ENCODE results near the gene ABCG1.
A peak's percentile ranks its signal among the peaks of the same experiment; 100 is the strongest.

Gene ABCG1

DNA sequence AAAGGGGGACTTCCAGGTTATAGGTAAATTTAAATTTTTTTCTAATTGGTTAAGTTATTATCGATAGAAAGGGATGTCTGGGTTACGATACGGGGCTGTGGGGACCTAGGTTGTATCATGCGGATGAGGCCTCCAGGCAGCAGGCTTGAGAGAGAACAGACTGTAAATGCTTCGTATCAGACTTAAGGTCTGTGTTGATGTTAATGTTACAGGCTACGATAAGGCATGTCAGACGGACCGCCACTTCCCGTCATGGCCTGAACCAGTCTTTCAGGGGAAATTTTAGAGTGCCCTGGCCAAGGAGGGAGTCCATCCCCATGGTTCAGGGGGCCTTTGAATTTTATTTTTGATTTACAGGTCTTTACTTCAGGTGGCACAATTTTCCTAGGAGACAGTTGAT, 16.7 kb downstream of the ABCG1 start:
- Histone ChIP-seq H3K36me3 (ENCODE audit: insufficient read depth, low read length) (no peaks in the 10 kb centered on the region), H3K79me2 (ENCODE audit: insufficient read depth, low read length) (no peaks in the 10 kb centered on the region), H3K9ac (ENCODE audit: low read length) (peak overlapping the region; percentile 92), H3K4me2 (ENCODE audit: low read length) (peak overlapping the region; percentile 86), H3K27me3 (ENCODE audit: insufficient read depth, low read length) (no peaks in the 10 kb centered on the region), H3K9me2 (ENCODE audit: low read depth, low read length) (no peaks in the 10 kb centered on the region), H3K4me1 (ENCODE audit: insufficient read depth, low read length, severe bottlenecking) (peaks cover 99% of the 10 kb centered on the region), H3K27ac (ENCODE audit: low read depth, low read length, poor library complexity, severe bottlenecking) (peak overlapping the region; percentile 96), H3K9me3 (ENCODE audit: low read length) (no peaks in the 10 kb centered on the region), H3K4me3 (ENCODE audit: low read depth, low read length, poor library complexity, severe bottlenecking) (peak overlapping the region; percentile 62), H3F3A (ENCODE audit: insufficient read depth, low read length) (peaks cover 24% of the 10 kb centered on the region), H4K20me1 (ENCODE audit: insufficient read depth, low read length) (no peaks in the 10 kb centered on the region), H2AFZ (ENCODE audit: low read length) (no peak overlapping the region)
- no peak for TF ChIP-seq EZH2 (IDR thresholded peaks at IDR 0.05; ENCODE audit: borderline replicate concordance, low read length)
- TF ChIP-seq, protein P1, sequence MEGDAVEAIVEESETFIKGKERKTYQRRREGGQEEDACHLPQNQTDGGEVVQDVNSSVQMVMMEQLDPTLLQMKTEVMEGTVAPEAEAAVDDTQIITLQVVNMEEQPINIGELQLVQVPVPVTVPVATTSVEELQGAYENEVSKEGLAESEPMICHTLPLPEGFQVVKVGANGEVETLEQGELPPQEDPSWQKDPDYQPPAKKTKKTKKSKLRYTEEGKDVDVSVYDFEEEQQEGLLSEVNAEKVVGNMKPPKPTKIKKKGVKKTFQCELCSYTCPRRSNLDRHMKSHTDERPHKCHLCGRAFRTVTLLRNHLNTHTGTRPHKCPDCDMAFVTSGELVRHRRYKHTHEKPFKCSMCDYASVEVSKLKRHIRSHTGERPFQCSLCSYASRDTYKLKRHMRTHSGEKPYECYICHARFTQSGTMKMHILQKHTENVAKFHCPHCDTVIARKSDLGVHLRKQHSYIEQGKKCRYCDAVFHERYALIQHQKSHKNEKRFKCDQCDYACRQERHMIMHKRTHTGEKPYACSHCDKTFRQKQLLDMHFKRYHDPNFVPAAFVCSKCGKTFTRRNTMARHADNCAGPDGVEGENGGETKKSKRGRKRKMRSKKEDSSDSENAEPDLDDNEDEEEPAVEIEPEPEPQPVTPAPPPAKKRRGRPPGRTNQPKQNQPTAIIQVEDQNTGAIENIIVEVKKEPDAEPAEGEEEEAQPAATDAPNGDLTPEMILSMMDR (IDR thresholded peaks at IDR 0.05; ENCODE audit: low read length) = no peak

DNA sequence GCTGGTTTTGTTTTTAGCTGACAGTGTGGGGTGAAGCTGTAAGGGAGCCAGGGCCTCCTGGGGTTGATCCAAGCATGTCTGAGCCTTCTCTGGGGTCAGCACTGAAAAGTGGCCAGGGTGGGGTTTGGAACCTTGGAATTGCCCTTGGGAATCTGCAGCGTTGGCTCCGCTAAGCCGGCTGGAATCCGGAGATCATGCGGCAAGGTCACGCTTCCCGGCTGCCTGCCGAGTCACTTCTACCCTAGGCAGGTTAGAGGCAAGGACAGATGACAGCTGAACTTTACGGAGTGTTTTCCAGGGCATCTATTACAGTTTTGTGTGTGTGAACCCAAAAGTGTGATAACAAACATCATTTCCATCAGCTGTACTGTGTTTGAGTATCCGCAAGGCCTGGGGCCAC, 17.1 kb downstream of the ABCG1 start:
- Histone ChIP-seq H3K9me3 (ENCODE audit: low read length) (no peaks in the 10 kb centered on the region), H3F3A (ENCODE audit: insufficient read depth, low read length) (peaks cover 24% of the 10 kb centered on the region), H3K79me2 (ENCODE audit: insufficient read depth, low read length) (no peaks in the 10 kb centered on the region), H3K36me3 (ENCODE audit: insufficient read depth, low read length) (no peaks in the 10 kb centered on the region), H3K4me3 (ENCODE audit: low read depth, low read length, poor library complexity, severe bottlenecking) (peak overlapping the region; percentile 62), H3K27ac (ENCODE audit: low read depth, low read length, poor library complexity, severe bottlenecking) (peak overlapping the region; percentile 96), H3K9me2 (ENCODE audit: low read depth, low read length) (no peaks in the 10 kb centered on the region), H3K9ac (ENCODE audit: low read length) (peak overlapping the region; percentile 92), H3K4me2 (ENCODE audit: low read length) (peak overlapping the region; percentile 86), H3K4me1 (ENCODE audit: insufficient read depth, low read length, severe bottlenecking) (peaks cover 99% of the 10 kb centered on the region), H2AFZ (ENCODE audit: low read length) (no peak overlapping the region), H4K20me1 (ENCODE audit: insufficient read depth, low read length) (no peaks in the 10 kb centered on the region), H3K27me3 (ENCODE audit: insufficient read depth, low read length) (no peaks in the 10 kb centered on the region)
- TF ChIP-seq, protein P1 (IDR thresholded peaks at IDR 0.05; ENCODE audit: low read length) = no peak
- no peak for TF ChIP-seq EZH2 (IDR thresholded peaks at IDR 0.05; ENCODE audit: borderline replicate concordance, low read length)

DNA sequence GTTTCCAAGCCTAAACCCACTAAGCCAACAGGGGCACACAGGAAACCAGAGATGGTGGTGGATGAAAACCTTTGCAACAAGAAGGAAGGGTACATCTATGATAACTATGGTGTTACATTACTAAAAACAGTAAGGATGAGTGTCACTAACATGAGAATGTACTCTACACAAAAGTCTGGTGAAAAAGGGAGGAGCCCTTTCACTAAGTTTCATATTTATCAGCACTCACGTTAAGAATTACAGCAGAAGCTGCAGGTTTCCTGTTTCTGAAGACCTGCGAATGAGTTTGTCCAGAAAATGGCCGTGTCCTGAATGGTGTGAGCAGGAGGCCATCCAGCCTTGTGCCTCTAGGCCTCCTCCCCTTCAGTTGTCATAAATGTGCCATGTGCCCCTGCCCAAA, 17.8 kb downstream of the ABCG1 start:
- Histone ChIP-seq H3K36me3 (ENCODE audit: insufficient read depth, low read length) (no peaks in the 10 kb centered on the region), H3F3A (ENCODE audit: insufficient read depth, low read length) (peaks cover 24% of the 10 kb centered on the region), H3K4me2 (ENCODE audit: low read length) (peak overlapping the region; percentile 86), H3K9me3 (ENCODE audit: low read length) (no peaks in the 10 kb centered on the region), H3K4me1 (ENCODE audit: insufficient read depth, low read length, severe bottlenecking) (peaks cover 99% of the 10 kb centered on the region), H3K9ac (ENCODE audit: low read length) (peak overlapping the region; percentile 92), H3K79me2 (ENCODE audit: insufficient read depth, low read length) (no peaks in the 10 kb centered on the region), H3K9me2 (ENCODE audit: low read depth, low read length) (no peaks in the 10 kb centered on the region), H3K27ac (ENCODE audit: low read depth, low read length, poor library complexity, severe bottlenecking) (peak overlapping the region; percentile 96), H2AFZ (ENCODE audit: low read length) (no peak overlapping the region), H4K20me1 (ENCODE audit: insufficient read depth, low read length) (no peaks in the 10 kb centered on the region), H3K27me3 (ENCODE audit: insufficient read depth, low read length) (no peaks in the 10 kb centered on the region), H3K4me3 (ENCODE audit: low read depth, low read length, poor library complexity, severe bottlenecking) (peak overlapping the region; percentile 62)
- TF ChIP-seq EZH2 (IDR thresholded peaks at IDR 0.05; ENCODE audit: borderline replicate concordance, low read length) = no peak
- TF ChIP-seq, protein P1 (IDR thresholded peaks at IDR 0.05; ENCODE audit: low read length) = no peak

Measured in OCI-LY1 (cell line).